OCI-LY1 (cell line): ENCODE data around the gene INTS3.

Source experiments
- EZH2 ChIP-seq: fragments of 200-600 bp; sonication (generic), shearing (Covaris generic); IDR thresholded peaks from 2 replicates; pipeline ENCODE4 v1.8.0; 2017; ENCODE audit warnings: borderline replicate concordance, mixed run types, mild to moderate bottlenecking, antibody characterized with exemption, low read length, moderate library complexity, mixed read lengths
- TF ChIP-seq, protein P1 (sequence below): fragments of 200-600 bp; sonication (generic), shearing (Covaris generic); IDR thresholded peaks from 2 replicates; pipeline ENCODE4 v1.5.1; 2017; ENCODE audit warnings: mild to moderate bottlenecking, antibody characterized with exemption, low read length, moderate library complexity, mixed read lengths

DNA sequence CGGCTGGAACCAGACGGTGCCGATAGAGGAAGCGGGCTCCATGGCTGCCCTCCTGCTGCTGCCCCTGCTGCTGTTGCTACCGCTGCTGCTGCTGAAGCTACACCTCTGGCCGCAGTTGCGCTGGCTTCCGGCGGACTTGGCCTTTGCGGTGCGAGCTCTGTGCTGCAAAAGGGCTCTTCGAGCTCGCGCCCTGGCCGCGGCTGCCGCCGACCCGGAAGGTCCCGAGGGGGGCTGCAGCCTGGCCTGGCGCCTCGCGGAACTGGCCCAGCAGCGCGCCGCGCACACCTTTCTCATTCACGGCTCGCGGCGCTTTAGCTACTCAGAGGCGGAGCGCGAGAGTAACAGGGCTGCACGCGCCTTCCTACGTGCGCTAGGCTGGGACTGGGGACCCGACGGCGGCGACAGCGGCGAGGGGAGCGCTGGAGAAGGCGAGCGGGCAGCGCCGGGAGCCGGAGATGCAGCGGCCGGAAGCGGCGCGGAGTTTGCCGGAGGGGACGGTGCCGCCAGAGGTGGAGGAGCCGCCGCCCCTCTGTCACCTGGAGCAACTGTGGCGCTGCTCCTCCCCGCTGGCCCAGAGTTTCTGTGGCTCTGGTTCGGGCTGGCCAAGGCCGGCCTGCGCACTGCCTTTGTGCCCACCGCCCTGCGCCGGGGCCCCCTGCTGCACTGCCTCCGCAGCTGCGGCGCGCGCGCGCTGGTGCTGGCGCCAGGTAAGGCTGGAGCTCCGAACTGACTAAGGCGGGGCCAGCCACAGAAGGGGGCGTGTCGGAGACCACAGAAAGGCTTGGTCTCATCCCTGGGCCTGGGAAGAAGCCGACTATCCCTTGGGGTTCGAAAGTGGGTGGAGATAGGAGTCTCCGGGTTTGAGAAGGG is 47.8 kb downstream of the INTS3 start:
- TF ChIP-seq, protein P1, sequence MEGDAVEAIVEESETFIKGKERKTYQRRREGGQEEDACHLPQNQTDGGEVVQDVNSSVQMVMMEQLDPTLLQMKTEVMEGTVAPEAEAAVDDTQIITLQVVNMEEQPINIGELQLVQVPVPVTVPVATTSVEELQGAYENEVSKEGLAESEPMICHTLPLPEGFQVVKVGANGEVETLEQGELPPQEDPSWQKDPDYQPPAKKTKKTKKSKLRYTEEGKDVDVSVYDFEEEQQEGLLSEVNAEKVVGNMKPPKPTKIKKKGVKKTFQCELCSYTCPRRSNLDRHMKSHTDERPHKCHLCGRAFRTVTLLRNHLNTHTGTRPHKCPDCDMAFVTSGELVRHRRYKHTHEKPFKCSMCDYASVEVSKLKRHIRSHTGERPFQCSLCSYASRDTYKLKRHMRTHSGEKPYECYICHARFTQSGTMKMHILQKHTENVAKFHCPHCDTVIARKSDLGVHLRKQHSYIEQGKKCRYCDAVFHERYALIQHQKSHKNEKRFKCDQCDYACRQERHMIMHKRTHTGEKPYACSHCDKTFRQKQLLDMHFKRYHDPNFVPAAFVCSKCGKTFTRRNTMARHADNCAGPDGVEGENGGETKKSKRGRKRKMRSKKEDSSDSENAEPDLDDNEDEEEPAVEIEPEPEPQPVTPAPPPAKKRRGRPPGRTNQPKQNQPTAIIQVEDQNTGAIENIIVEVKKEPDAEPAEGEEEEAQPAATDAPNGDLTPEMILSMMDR: no peak
- no peak for TF ChIP-seq EZH2
